ENCODE data around the gene IL1F10.
"Not testable (repeated sequence)": the region's sequence is repeated elsewhere in the genome, so short reads cannot be mapped to it uniquely, and the experiment has no call there.

Gene IL1F10

DNA sequence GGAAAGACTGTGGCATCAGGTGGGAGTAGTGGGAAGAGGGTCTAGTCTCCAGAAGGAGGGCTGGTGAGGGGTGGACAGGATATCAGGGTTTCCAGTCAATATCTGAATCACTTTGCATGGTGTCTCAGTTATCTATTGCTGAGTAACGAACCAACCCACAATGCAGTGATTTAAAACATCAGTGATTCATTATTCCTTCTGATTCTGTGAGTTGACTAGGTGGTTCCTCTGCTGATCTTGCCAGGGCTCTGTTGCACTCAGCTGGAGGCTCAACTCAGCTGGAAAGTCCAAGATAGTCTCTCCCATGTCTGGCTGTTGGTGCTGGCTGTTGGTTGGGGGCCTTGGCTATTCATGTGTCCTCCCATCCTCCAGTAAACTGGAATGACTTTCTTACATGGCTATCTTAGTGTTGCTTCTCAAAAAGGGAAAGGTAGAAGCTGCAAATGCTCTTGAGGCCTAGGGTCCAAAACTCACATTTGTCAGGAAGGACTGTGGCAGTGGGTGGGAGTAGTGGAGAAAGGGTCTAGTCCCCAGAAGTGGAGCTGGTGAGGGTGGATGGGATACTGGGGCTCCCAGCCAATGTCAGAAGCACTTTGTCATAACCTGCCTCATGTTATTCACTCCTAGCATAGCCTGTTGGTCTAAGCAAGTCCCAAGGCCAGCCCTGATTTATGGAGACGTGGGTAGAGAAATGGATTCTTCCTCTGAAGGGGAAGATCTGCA is 13.9 kb downstream of the IL1F10 start:
- no peak for FAIRE-seq

DNA sequence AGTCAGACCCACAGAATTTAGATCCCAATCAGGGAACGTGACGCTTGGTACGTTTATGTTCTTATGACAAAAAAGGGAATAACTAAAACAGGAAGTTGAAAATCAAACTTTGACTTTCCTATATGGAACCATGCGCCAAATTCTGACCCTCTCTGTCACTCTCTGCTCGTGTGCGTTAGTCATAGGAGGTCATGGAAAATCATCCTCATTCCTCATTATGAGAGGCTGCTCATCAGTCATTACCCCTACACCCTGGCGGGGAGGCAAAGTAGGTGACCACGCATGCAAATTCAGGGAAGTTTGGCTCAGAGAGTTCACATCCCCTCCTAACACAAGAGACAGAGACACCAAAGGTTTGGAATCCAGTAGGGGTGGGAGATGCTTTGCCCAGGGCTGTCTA is 15.5 kb downstream of the IL1F10 start:
- no peak for FAIRE-seq

DNA sequence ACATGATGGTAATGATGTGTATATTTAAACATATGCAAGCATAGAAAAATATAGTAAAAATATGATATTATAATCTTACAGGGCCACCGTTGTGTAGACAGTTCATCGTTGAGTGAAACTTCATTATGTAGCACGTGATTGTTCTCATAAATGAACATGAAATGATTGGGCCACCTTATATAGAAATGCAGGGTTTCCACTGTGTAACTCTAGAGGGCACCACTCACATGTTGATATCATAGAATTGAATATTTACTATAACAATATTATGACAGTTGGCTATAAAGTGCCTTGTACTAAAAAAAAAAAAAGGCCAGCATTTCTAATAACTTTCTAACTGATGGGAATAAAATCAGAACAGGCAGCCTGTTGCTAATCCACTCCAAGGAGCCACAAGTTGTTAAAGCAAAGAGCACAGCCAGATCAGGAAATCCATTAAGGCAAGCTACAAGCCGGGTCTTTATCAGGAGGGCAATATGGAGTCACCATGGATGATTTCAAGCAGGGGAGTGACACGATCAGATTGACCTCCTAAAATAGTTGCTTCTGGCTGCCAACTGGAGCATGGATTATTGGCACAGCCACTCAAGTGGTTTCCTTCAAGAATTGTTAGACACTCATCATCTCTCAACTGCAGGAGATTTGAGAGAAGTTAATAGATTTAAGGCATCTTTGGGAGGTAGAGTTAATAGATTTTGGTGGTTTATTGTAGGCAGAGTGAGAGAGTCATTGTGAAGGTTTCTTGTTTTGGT is 16.7 kb downstream of the IL1F10 start:
- FAIRE-seq, result no peak

DNA sequence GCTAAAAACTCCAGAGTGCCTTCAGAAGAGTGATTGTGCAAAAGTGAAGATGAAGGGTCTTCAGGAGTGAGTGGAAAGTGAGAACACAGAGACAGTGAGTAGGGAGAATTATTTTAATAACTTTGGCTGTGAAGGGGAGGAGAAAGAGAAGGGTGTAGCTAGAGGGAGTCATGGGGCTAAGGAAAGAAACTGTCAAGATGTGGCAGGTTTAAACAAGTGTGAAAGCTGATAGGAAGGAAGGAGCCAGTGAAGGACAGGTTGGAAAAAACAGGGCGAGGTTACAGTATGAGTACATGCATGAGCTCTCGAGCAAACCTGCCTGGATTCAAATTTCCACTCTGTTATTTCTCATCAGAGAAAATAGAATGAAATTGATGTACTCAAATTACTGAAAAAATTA is 17.8 kb downstream of the IL1F10 start:
- no peak for FAIRE-seq

DNA sequence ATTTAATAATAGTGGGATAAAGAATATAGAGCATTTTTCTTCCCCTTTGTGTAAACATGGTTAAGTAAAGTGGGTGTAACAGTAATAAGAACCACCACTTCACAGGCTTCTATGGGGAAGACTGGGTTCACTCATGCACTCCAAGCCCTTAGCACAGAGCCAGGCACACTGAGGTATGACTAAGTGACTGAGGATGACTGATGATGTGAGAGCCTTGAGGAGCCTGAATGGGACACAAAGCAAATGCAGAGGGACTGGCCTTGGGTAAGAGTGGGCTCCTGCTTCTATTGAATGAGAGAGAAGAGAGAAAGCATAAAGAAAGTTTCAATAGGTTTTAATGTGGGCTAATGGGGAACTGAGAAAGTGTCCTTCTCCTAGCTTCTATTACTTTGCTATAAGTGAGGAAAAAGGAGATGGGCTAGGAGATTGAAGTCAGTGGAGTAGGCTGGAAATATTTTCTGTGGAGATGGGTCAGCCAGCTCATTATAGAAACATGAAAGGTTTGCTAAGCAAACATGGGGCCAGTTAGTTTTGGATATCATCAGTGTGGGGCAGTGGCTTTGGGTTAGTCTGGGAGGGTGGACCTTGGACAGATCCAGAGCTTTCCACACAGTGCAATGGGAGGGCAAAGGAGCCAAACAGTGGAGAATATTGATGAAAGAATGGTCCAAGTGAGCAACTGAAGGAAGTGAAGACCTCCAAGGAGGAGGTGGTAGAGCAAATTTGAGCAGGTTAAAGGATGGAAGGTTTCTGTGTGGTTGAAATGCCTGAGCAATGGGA is 20.6 kb downstream of the IL1F10 start:
- no peak for FAIRE-seq

DNA sequence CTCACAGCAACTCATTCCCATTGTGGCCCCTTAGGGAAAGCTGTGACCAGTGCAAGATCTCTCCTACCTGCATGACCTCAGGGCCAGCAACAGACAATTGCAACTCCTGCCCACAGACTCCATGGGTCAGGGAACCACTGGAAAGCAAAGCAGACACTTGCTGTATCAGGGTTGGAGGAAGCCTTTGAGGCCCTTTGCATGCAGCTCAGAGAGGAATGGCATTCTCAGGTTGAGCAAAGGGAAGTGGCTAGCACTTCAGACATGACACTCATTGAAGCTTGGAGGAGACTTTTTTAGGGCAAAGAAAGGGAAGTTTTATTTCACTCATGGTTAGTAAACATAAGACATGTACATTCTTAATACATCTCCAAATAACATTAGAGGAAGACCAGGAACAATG is 22.1 kb downstream of the IL1F10 start:
- no peak for FAIRE-seq

DNA sequence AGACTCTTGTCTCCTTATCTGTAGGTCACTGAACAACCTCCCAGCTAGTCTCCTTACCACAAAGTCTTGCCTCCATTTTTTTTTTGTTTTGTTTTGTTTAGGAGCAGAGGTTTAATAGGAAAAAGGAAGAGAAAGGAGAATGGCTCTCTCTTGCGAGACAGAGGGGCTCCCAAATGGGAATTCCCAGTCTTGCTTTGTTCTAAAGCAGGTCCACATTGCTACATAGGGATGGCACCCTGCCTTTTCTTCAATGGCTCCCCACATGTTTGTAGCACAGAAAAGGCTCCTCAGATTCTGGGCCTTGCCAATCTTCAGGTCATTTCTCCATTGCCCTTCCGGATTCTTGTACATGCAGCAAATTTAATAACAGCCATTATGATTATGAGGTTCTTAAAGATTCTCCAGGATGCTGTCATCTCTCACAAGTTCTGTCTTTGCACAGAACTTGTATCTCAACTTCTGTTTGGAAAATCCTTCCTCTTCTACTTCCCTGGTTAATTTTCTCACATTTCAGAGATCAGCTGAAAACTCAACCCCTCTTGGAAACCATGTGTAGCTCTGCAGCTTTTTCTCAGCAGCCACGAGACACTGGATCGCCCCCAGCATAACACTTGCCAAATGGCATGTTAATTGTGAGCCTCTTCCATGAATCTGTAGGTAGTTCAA is 23.6 kb downstream of the IL1F10 start:
- no peak for FAIRE-seq

DNA sequence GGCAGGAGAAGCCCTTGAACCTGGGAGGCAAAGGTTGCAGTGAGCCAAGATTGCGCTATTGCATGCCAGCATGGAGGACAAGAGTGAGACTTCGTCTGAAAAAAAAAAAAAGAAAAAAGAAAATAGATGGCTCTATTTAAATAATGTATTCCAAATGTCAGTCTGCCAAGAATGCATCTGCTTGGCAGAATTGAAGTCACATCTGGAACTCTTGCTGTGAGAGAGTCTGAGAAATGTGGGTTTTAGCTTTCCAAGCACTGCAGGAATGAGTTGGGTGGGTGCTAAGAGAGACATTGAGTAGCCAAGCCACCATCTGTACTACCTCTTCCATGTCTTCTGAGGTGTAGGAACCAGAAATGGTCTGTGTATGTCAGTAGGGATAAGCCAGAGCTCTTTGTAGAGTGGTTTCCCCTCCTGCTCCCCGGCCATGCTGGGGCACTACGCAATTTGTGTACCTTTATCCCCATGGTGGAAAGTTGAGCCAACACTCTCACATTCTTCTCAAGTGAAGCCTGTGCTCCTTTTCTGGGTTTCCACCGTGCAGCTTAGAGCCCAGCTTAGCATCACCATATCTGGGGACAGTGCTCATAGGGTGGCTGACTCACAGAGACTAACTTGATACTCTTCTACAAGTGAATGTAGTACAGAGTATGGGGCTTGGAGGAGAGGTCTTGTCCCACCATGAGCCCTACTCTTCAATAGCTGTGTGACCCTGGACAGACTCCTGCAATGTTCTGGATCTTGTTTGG is 25.3 kb downstream of the IL1F10 start:
- FAIRE-seq, result no peak

DNA sequence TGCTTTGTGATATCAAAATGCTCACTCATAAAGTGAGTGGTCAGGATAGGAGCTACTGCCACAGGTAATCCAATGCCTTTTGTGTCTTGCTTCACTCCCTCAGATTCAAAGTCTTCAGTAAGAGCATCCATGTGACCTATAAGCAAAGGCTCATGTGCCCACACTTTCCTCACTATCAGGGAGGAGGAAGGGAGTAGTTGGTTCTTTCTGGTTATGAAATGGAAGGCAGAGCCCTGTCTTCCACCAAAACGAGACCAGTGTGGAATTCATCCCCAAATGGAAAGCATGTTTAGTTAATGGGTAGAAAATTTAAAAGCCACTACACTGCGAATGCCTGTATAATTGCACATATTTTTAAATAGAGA is 25.8 kb downstream of the IL1F10 start:
- no peak for FAIRE-seq

DNA sequence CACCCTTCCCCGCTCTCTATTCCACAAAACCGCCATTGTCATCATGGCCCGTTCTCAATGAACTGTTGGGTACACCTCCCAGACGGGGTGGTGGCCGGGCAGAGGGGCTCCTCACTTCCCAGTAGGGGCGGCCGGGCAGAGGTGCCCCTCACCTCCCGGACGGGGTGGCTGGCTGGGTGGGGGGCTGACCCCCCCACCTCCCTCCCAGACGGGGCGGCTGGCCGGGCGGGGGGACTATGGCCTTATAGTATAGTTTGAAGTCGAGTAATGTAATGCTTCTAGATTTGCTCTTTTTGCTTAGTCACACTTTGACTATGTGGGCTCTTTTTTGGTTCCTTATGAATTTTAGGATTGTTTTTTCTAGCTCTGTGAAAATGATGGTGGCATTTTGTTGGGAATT is 28.5 kb downstream of the IL1F10 start:
- not testable (repeated sequence) for FAIRE-seq

DNA sequence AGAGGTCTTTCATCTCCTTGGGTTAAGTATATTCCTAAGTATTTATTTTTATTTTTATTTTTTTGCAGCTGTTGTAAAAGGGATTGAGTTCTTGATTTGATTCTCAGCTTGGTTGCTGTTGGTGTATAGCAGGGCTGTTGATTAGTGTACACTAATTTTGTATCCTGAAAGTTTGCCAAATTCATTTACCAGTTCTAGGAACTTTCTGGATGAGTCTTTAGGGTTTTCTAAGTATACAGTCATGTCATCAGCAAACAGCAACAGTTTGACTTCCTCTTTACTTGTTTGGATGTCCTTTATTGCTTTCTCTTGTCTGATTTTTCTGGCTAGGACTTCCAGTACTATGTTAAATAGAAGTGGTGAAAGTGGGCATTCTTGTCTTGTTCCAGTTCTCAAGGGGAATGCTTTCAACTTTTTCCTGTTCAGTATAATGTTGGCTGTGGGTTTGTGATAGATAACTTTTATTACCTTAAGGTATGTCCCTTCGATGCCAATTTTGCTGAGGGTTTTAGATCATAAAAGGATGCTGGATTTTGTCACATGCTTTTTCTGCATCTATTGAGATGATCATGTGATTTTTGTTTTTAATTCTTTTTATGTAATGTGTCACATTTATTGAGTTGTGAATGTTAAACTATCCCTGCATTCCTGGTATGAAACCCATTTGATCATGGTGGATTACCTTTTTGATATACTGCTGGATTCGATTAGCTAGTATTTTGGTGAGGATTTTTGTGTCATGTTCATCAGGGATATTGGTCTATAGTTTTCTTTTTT is 29.3 kb downstream of the IL1F10 start:
- not testable (repeated sequence) for FAIRE-seq

DNA sequence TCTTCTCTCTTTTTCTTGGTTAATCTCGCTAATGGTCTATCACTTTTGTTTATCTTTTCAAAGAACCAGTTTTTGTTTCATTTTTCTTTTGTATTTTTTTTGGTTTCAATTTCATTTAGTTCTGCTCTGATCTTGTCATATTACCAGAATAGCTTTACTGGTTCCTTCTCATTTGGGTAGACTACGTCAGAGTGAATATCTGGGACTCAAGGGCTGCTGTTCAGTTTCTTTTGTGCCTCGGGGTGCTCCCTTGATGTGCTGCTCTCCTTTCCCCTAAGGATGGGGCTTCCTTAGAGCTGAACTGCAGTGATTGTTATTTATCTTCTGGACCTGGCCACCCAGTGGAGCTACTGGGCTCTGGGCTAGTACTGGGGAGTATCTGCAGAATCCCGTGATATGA is 30.3 kb downstream of the IL1F10 start:
- no peak for FAIRE-seq

DNA sequence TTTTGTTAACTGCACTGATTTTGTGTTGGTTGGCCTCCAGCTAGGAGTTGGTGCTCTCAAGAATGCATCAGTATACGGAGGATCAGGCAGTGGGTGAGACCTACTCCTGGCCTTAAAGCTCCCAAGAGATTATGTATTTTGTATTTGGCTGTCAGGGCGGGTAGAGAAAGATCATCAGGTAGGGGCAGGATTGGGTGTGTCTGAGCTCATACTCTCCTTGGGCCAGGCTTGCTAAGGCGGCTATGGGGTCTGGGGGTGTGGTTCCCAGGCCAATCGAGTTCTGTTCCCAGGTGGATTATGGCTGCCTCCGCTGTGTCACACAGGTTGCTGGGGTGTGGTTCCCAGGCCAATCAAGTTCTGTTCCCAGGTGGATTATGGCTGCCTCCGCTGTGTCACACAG is 30.8 kb downstream of the IL1F10 start:
- no peak for FAIRE-seq

DNA sequence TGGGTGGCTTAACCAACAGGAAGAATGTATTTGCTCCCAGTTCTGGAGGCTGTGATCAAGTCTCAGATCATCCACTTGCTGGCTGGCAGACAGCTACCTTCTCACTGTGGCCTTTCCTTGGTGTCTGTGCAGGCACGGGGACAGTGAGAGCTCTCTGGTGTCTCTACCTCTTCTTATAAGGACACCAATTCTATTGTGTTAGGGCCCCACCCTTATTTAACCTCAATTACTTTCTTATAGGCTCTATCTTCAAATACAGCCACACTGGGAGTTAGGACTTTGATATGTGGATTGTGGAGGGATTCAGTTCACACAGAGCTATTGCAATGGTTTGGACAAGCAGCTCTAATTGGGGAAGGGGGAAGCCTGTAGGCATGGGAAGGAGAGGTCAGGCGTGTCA is 34.4 kb downstream of the IL1F10 start:
- FAIRE-seq, result no peak

DNA sequence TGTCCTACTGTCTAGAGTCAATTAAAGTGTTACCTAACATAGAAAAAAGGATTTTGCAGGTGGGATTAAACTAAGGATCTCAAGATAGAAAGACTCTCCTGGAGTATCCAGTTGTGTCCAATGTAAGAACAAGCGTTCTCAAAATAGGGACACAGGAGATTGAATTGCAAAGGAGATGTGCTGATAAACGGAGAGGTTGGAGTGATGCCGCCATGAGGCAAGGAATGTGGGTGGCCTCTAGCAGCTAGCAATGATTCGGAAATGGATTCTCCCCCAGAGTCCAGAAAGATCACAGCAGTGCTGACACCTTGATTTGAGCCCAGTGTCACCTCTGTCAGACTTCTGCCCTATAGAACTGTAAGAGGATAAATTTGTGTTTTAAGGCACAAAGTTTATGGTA is 35.5 kb downstream of the IL1F10 start:
- FAIRE-seq, result no peak

DNA sequence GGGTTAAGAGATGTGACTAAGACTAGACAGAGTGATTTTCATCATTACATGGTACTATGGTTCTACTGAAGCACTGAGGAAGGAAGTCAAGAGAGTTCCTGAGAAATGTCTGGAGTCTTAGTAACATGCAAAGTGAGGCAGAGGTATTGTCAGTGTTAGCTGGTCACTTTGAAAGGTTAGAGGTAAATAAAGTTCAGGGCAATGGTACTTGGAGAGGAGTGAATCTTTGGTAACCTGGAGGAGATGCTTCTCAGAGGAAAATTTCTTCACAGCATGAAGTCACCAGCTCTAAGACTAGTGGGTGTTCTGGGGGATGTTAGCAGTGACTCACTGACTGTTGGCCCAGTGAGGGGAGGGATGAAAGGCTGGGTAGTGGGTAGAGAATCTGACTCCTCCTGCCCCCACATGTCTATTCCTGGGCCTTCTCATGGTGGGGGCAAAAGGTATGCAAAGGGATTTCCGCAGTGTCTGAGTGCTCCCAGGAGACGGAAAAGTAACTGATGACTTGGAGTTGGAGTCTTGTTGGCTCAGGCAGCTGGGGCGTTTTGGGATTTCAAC is 36.4 kb downstream of the IL1F10 start:
- FAIRE-seq, result no peak

DNA sequence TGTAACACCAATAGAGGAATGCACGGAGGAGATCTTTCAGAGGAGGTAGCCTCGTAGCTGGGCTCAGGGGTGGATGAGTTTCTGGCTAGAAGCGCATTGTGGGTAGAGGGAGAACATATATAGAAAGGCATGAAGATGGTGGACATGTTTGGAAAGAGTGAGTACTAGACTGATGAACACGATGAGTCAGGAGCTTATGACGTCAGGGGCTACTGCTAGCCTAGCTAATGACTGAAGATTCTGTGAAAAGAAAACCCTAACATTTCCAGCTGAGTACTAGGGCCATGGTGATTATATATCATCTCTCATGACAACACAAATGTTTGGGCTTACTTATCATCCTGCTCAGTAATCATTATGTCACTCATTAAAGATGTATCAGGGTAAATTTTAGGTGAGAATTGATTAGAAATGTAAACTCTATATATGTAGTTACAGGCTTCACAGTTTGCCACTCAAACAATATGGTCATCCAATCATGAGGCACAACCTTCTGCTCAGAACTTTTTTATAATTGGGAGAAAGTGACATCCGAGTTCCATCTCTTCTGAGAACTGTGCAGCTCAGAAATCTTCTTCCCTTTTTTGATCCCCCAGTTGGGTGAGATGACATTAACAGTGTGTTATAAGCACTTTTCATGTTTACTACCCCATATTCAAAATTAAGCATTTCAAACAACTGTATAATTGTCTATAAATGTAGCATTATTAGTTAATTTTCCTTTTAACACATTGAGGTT is 37.4 kb downstream of the IL1F10 start:
- no peak for FAIRE-seq

DNA sequence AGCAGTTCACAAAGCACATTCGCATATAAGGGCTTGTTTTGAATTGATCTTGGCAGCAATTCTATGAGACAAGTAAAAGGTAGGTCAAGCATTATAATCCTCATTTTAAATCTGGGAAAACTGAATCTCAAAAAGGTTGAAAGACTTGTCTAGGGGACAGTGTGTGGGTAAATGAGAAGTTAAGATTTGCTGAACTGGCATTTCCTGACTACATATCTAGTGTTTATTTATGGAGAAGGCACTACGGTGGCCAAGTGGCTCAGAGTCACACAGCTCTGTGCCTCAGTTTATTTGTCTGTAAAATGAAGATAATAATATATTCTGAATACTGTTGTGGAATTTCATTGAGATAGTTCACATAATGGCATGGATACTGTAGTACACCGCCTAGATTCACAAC is 43.4 kb downstream of the IL1F10 start:
- FAIRE-seq, result no peak

DNA sequence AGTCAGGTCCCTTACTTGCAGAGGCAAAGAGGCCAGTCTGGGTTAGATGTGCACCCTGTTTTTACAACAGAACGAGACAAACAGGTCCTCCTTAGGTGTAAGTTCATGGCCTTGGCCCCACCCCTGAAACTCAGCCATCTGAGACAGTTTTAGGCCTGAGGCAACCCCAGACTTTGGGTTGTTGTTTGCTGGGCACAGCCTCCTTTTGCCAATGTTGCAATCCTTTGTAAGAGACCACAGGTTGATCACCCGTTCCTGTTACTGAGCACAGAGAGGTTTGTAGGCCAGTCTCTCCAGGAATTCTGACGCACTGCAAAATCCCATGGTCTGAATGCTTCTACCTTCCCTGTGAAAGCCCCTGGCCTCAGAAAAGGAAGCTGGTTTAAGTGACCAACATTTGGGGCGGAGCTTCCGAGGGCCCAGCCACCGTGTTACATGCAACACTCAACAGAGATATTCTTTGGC is 44.1 kb downstream of the IL1F10 start:
- no peak for FAIRE-seq

DNA sequence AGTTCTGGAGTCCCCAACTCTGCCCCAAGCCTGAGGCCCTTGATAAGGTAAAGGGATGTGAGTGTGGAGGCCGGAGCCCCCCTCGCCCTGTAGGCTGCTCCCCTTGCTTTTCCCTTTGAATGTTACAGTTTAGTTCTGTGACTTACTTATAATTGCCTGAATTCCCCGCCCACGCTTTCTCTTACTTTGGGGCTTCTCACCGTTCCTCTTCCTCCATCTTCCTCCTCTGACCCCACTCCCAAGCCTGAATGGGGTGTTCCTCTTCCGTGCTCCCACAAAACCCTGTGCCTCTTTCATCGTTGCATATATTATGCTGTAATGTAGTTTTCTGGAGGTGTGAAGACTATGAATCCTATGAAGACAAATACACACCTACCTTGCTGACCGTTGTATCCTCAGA is 44.7 kb downstream of the IL1F10 start:
- no peak for FAIRE-seq

DNA sequence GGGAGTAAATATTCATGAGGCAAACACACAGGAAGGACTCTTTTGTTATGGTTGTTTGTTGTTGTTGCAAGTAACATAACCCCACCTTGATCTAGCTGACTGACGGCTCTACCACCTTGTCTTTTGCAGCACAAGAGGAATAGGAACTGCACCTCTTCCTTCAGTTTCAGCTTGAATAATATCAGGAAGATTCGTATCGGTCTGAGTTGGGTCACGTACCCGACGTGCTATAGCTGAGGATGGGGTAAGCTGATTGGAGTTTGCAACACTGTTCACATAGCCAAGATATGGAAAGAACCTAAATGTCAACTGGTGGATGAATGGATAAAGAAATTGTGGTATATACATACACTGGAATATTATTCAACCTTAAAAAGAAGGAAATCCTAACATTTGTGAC is 45.1 kb downstream of the IL1F10 start:
- FAIRE-seq, result no peak

Measured in endometrium (tissue), 2 donors.